ENCODE measurements around the gene ADAMTSL3.
A peak's percentile ranks its signal among the peaks of the same experiment; 100 is the strongest.
"Not testable (repeated sequence)": the region's sequence is repeated elsewhere in the genome, so short reads cannot be mapped to it uniquely, and the experiment has no call there.

Gene ADAMTSL3

DNA sequence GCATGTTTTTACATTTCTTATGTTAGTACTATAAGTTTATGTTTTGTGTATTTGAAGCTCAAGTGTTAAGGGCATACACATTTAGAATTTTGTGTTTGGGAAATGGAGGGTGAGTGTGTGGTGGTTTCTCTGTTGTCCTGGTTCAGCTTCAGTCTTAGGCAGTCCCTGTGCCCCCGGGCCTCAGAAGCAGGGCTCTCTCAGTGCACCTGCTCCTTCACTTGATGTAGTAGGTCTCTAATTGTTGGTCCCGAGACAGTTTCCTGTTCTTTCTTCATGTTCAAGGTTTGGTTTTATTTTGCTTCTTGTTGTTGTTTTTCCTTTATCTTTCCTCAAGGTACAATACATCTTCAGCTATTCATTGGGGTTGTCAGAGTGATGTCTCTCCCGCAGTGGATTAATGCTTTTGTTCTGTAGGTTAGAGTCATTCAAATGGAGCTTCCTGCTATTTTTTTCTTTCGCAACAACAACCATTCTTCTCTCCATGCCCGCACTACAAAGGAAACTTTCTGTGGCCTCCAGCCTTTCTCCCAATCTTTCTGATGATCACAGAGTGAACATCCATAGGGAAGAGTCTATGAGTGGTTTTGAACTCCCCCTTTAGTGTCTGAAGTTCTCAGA is 403.9 kb downstream of the ADAMTSL3 start:
- TF ChIP-seq, protein P1, sequence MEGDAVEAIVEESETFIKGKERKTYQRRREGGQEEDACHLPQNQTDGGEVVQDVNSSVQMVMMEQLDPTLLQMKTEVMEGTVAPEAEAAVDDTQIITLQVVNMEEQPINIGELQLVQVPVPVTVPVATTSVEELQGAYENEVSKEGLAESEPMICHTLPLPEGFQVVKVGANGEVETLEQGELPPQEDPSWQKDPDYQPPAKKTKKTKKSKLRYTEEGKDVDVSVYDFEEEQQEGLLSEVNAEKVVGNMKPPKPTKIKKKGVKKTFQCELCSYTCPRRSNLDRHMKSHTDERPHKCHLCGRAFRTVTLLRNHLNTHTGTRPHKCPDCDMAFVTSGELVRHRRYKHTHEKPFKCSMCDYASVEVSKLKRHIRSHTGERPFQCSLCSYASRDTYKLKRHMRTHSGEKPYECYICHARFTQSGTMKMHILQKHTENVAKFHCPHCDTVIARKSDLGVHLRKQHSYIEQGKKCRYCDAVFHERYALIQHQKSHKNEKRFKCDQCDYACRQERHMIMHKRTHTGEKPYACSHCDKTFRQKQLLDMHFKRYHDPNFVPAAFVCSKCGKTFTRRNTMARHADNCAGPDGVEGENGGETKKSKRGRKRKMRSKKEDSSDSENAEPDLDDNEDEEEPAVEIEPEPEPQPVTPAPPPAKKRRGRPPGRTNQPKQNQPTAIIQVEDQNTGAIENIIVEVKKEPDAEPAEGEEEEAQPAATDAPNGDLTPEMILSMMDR (conservative IDR thresholded peaks at IDR 0.05) = no peak

GRCh38 chr15:84063674-84064073 is 409.8 kb downstream of the ADAMTSL3 start:
- H3K27ac ChIP-seq = not testable (repeated sequence)

More for the DNA sequence above, 403.9 kb downstream of the ADAMTSL3 start:
- H3K27ac ChIP-seq = no peak overlapping the region

DNA sequence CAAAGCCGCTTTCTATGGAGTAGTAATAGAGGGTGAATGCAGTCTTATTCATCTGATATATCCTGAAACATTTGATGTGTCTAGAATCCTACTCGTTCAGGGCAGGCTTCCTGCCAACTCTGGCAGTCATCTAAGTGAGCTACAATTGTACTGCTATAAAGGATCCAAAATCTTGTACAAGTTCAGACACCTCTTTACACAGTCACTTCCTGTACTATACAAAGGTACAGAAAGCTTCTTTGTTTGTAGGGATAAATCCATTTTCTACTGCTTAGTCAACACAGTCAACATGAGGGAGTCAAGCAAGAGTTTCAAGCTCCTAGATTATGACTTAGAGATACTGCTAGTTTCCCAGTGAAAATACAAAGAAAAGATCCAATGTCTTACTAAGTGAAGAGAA is 414.8 kb downstream of the ADAMTSL3 start:
- H3K27ac ChIP-seq = not testable (repeated sequence)

GRCh38 chr15:84078038-84078437 is 424.1 kb downstream of the ADAMTSL3 start:
- H3K27ac ChIP-seq = not testable (repeated sequence)

DNA sequence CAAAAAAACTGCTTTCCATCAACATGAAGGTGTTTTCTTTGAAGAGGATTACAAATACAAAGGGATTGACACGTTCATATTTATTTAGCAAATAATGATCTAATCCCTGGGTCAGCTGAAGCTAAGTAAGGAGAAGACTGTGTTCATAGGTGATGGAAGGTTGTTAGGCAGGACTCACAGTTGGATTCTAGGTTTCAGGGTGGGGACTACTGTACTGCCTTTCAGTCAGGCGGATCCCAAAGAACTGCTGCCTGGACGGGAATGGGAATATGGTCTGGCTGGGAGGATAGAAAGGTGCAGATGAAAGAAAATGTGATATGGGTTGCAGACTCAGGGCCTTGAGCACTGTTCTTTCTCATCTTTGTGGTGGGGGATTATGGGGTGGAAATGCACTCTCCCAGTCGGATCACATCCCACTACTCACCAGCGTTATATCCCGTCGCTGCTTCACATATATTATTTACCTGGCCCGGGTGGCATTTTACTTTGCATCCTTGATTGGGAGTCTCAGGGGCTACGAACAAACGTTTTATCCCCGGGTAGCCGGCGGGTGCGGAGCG is 425.5 kb downstream of the ADAMTSL3 start:
- not testable (repeated sequence) for H3K27ac ChIP-seq

DNA sequence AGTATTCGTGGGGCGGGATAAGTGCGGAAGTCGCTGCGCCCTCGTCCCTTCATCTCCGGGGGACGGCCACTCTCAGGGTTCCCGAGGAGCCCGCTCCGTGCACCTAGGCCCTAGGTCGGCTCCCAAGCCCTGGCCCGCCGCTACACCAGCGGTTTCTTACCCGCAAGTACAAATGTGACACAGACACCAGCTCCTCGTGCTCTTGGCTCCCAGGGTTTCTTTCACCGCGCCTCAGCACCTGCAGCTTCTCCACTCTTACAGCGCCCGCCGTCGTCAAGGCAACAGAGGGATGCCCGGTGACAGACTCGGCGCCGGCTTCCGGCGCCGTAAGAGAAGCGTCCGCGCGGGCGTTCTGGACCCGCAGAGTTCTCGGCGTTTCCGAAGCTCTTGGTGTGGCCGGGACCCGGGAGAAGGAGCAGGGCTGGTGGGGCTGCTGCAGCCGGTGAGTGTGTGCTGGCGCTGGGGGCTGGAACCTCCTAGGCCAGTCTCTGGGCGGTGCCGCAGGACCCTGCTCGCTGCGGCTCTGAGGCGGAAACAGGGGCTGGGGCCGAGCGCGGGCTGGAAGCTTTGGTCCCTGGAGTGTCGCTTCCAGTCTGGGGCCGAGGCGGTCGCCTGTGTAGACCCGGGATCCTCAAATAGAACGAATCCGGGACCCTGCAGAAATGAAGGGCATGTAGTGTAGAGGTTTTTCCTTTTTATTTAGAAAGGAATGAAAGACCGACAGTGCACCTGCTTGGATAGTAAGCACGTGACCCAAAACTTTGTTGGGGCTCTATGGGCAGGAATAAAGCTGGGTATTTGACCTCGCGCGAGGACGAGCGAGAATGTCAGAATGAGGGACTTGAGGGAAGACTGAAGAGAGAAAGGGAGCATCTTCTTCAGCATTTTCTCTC is 426.2 kb downstream of the ADAMTSL3 start:
- peak overlapping the region; percentile 10; the same call in 1 of the 2 replicates for H3K27ac ChIP-seq
- TF ChIP-seq, protein P1 (conservative IDR thresholded peaks at IDR 0.05) = no peak

DNA sequence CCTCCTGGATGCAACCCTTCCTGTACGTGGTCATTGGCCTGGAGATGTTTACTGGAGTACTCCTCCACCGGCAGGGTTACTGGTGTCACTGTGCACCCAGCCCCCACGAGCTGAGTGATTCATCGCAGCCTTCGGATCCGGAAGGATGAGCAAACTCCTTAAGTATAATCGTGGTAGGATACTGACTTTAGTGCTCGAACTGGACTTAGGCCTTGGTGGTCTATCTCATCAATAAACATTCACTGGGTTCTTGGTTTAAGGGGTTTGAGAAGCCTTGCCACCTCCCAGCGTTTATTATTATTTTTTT is 426.8 kb downstream of the ADAMTSL3 start:
- not testable (repeated sequence) for H3K27ac ChIP-seq

- TF ChIP-seq, protein P1 (conservative IDR thresholded peaks at IDR 0.05) = no peak
- no peak overlapping the region for H3K27ac ChIP-seq
Observed at GRCh38 chr15:84081391-84082168, 427.7 kb downstream of the ADAMTSL3 start.

DNA sequence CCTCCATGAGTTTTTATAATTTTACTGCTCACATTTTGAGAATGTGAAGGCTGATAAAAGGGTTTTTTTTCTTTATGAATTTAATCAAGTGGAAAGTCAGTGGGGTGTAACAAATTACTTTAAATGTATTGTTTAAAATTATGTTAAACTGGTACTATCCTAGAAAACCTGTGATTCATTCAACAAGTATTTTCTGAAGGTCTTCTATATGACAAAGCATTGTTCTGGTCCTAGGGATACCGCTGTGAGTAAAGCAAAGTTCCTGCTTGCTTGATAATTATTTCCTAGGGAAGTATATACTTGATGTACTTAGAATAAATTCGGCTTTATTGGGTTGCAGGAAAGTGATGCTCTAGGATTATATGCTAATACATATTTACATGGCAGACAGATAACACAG is 428.8 kb downstream of the ADAMTSL3 start:
- TF ChIP-seq, protein P1 (conservative IDR thresholded peaks at IDR 0.05) = no peak
- no peak overlapping the region for H3K27ac ChIP-seq

DNA sequence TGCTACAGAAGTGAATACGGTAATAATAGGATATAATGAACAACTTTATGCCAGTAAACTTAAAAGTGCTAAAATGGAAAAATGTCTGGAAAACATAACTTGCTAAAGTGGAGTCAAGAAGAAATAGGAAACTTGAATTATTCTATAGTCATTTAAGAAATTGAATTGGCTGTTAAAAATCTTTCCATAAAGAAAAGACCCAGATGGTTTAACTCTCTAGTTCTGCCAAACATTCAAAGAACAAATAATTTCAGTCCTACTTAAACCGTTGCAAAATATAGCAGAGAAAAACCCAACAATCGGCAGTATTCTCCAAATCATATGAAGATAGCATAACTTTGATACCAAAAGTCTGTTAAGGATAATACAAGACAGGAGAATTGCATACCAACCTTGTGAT is 432.1 kb downstream of the ADAMTSL3 start:
- not testable (repeated sequence) for H3K27ac ChIP-seq
